Neural progenitor cell (in vitro differentiated cells): ENCODE data around the gene MAP3K13.

Source experiments
- CTCF ChIP-seq: fragments of 200-600 bp; sonication (generic); IDR thresholded peaks from 2 replicates; pipeline ENCODE4 v1.5.1; 2017; ENCODE audit warnings: antibody characterized with exemption, mild to moderate bottlenecking
- EZH2 ChIP-seq: fragments of 200-600 bp; sonication (generic); IDR thresholded peaks from 2 replicates; pipeline ENCODE4 v1.6.1; 2017; ENCODE audit warnings: antibody characterized with exemption, mild to moderate bottlenecking, moderate library complexity

GRCh38 chr3:185340751-185341150 is 22.2 kb upstream of the MAP3K13 start:
- no peak for TF ChIP-seq CTCF
- TF ChIP-seq EZH2: no peak
